ENCODE results near the gene P2RX4.

Gene P2RX4

GRCh38 chr12:121188227-121188626 is 21.7 kb upstream of the P2RX4 start:
- Histone ChIP-seq H3K27ac (ENCODE audit: low read depth, low read length) (no peak overlapping the region), H3K9me3 (ENCODE audit: control insufficient read depth, insufficient read depth, low read length) (no peaks in the 10 kb centered on the region), H3K9me2 (replicated peaks; ENCODE audit: control insufficient read depth, low read length) (no peaks in the 10 kb centered on the region), H3F3A (ENCODE audit: control insufficient read depth, insufficient read depth) (no peaks in the 10 kb centered on the region), H3K27me3 (ENCODE audit: control insufficient read depth, low read length) (no peaks in the 10 kb centered on the region), H3K4me1 (ENCODE audit: control insufficient read depth, low read length) (peaks cover 13% of the 10 kb centered on the region), H3K4me2 (ENCODE audit: low read length) (no peak overlapping the region), H4K20me1 (ENCODE audit: control insufficient read depth, insufficient read depth, low read depth, low read length) (no peaks in the 10 kb centered on the region), H3K36me3 (ENCODE audit: control insufficient read depth, low read length) (no peaks in the 10 kb centered on the region), H3K4me3 (ENCODE audit: low read length) (no peak overlapping the region), H3K79me2 (ENCODE audit: control insufficient read depth, low read length) (no peaks in the 10 kb centered on the region)
- TF ChIP-seq EZH2phosphoT487 (IDR thresholded peaks at IDR 0.05; ENCODE audit: borderline replicate concordance, low read length), result no peak

GRCh38 chr12:121189131-121189530 is 20.8 kb upstream of the P2RX4 start:
- no peaks in the 10 kb centered on the region for H3K9me3 ChIP-seq (ENCODE audit: control insufficient read depth, insufficient read depth, low read length)
- no peaks in the 10 kb centered on the region for H3K79me2 ChIP-seq (ENCODE audit: control insufficient read depth, low read length)
- no peak for TF ChIP-seq CTCF (IDR thresholded peaks at IDR 0.05; ENCODE audit: low read depth, low read length, poor library complexity, severe bottlenecking)
- TF ChIP-seq EZH2phosphoT487 (IDR thresholded peaks at IDR 0.05; ENCODE audit: borderline replicate concordance, low read length), result no peak
- H3K4me3 ChIP-seq (ENCODE audit: low read length), result no peak overlapping the region
- H3K27ac ChIP-seq (ENCODE audit: low read depth, low read length), result no peak overlapping the region
- H3K4me1 ChIP-seq (ENCODE audit: control insufficient read depth, low read length), result peaks cover 13% of the 10 kb centered on the region
- H3K27me3 ChIP-seq (ENCODE audit: control insufficient read depth, low read length), result no peaks in the 10 kb centered on the region
- no peak overlapping the region for H3K4me2 ChIP-seq (ENCODE audit: low read length)
- H4K20me1 ChIP-seq (ENCODE audit: control insufficient read depth, insufficient read depth, low read depth, low read length), result no peaks in the 10 kb centered on the region
- no peaks in the 10 kb centered on the region for H3K36me3 ChIP-seq (ENCODE audit: control insufficient read depth, low read length)
- no peaks in the 10 kb centered on the region for H3F3A ChIP-seq (ENCODE audit: control insufficient read depth, insufficient read depth)
- H3K9me2 ChIP-seq (replicated peaks; ENCODE audit: control insufficient read depth, low read length), result no peaks in the 10 kb centered on the region

GRCh38 chr12:121189619-121190155 is 20.2 kb upstream of the P2RX4 start:
- no peaks in the 10 kb centered on the region for H3K36me3 ChIP-seq (ENCODE audit: control insufficient read depth, low read length)
- no peak overlapping the region for H3K4me3 ChIP-seq (ENCODE audit: low read length)
- H3K9me3 ChIP-seq (ENCODE audit: control insufficient read depth, insufficient read depth, low read length), result no peaks in the 10 kb centered on the region
- H3K27ac ChIP-seq (ENCODE audit: low read depth, low read length), result no peak overlapping the region
- no peaks in the 10 kb centered on the region for H3K79me2 ChIP-seq (ENCODE audit: control insufficient read depth, low read length)
- H3K27me3 ChIP-seq (ENCODE audit: control insufficient read depth, low read length), result no peaks in the 10 kb centered on the region
- TF ChIP-seq CTCF (IDR thresholded peaks at IDR 0.05; ENCODE audit: low read depth, low read length, poor library complexity, severe bottlenecking) (no peak), EZH2phosphoT487 (IDR thresholded peaks at IDR 0.05; ENCODE audit: borderline replicate concordance, low read length) (no peak)
- H4K20me1 ChIP-seq (ENCODE audit: control insufficient read depth, insufficient read depth, low read depth, low read length), result no peaks in the 10 kb centered on the region
- H3K4me2 ChIP-seq (ENCODE audit: low read length), result no peak overlapping the region
- peaks cover 13% of the 10 kb centered on the region for H3K4me1 ChIP-seq (ENCODE audit: control insufficient read depth, low read length)
- no peaks in the 10 kb centered on the region for H3F3A ChIP-seq (ENCODE audit: control insufficient read depth, insufficient read depth)
- no peaks in the 10 kb centered on the region for H3K9me2 ChIP-seq (replicated peaks; ENCODE audit: control insufficient read depth, low read length)

GRCh38 chr12:121190523-121191031 is 19.4 kb upstream of the P2RX4 start:
- Histone ChIP-seq H3K79me2 (ENCODE audit: control insufficient read depth, low read length) (no peaks in the 10 kb centered on the region), H3K27ac (ENCODE audit: low read depth, low read length) (no peak overlapping the region), H3K27me3 (ENCODE audit: control insufficient read depth, low read length) (no peaks in the 10 kb centered on the region), H3K4me2 (ENCODE audit: low read length) (no peak overlapping the region), H3F3A (ENCODE audit: control insufficient read depth, insufficient read depth) (no peaks in the 10 kb centered on the region), H4K20me1 (ENCODE audit: control insufficient read depth, insufficient read depth, low read depth, low read length) (no peaks in the 10 kb centered on the region), H3K9me3 (ENCODE audit: control insufficient read depth, insufficient read depth, low read length) (no peaks in the 10 kb centered on the region), H3K4me1 (ENCODE audit: control insufficient read depth, low read length) (peaks cover 5% of the 10 kb centered on the region), H3K4me3 (ENCODE audit: low read length) (no peak overlapping the region), H3K36me3 (ENCODE audit: control insufficient read depth, low read length) (no peaks in the 10 kb centered on the region), H3K9me2 (replicated peaks; ENCODE audit: control insufficient read depth, low read length) (no peaks in the 10 kb centered on the region)
- no peak for TF ChIP-seq CTCF (IDR thresholded peaks at IDR 0.05; ENCODE audit: low read depth, low read length, poor library complexity, severe bottlenecking)
- no peak for TF ChIP-seq EZH2phosphoT487 (IDR thresholded peaks at IDR 0.05; ENCODE audit: borderline replicate concordance, low read length)
